ENCODE data around the gene FGD3.

DNA sequence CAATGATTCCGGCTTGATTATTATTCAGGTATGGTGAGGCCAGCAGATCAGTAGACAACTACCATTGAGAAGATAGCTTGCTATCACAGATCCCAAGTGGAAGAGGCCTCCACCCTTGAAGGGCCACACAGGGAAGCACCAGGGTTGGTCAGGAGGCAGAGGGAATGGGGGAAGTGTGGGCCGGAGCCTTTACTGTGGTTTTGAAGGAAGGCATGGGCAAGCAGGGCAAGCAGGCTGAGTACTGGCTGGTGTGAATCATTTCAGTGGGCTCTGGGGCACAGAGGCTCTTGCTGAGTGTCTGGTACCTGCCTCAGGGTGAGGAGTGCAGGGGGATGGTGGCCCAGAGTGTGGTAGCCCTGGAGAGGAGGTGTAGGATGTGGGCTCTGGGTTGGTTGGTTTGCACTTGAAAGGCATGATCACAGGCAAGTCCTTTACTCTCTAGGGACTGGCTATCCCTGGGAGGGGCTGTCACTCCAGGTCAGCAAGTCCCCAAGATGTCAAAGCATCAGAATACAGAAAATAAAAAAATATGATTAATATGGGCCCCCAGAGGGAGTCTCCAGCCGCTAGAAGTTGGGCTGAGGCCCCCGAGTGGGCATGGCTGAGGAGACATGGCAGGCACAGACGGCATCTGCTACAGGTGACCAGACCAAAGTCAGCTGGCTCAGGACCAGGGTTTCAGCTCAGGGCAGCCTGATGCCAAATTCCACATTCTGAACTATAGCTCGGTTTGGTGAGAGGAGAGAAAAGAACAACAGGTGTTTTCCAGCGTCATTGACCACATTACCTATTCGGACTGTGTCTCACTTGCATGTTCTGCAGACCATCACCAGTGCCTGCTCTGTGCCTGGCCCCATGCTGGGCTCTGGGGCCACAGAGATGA is 101.5 kb downstream of the FGD3 start:
- TF ChIP-seq CTCF (IDR thresholded peaks at IDR 0.05; ENCODE audit: poor library complexity) (no peak), EZH2 (IDR thresholded peaks at IDR 0.05; ENCODE audit: borderline replicate concordance) (no peak)
